HepG2 (cell line): ENCODE results near the gene NDUFB10. TPM values are rescaled to one million over a fixed set of nuclear protein-coding genes. Genes with fewer than 3 reads are reported as not detected.

Source experiments
- ARID2 ChIP-seq: sonication (generic); formaldehyde crosslinking; IDR thresholded peaks from 2 replicates; pipeline ENCODE4 v1.8.1; 2022; ENCODE audit warnings: mild to moderate bottlenecking, missing genetic modification reagents, borderline replicate concordance
- CC2D1A ChIP-seq: sonication (generic); formaldehyde crosslinking; IDR thresholded peaks from 2 replicates; pipeline ENCODE4 v1.8.1; 2023; ENCODE audit warnings: mild to moderate bottlenecking, missing genetic modification reagents
- CENPX ChIP-seq: sonication (generic); formaldehyde crosslinking; IDR thresholded peaks from 2 replicates; pipeline ENCODE4 v1.9.0; 2021; ENCODE audit warnings: mild to moderate bottlenecking, missing genetic modification reagents, moderate library complexity
- FIP1L1 ChIP-seq: fragments of 200-400 bp; formaldehyde crosslinking; IDR thresholded peaks from 2 replicates; pipeline ENCODE4 v1.6.1; 2018; ENCODE audit warnings: low read depth, mild to moderate bottlenecking, low read length, moderate library complexity, borderline replicate concordance; ENCODE audit not compliant: insufficient read depth
- GMEB1 ChIP-seq: sonication (generic); formaldehyde crosslinking; IDR thresholded peaks from 2 replicates; pipeline ENCODE4 v1.5.1; 2020; ENCODE audit warnings: missing genetic modification reagents, mild to moderate bottlenecking, borderline replicate concordance
- KLF9 ChIP-seq: IDR thresholded peaks from 2 replicates; pipeline ENCODE4 v1.6.1; 2016; ENCODE audit warnings: low read depth
- KMT2B ChIP-seq: IDR thresholded peaks from 2 replicates; pipeline ENCODE4 v1.6.1; 2016; ENCODE audit warnings: missing genetic modification reagents, missing compliant biosample characterization
- MXD1 ChIP-seq: sonication (generic); formaldehyde crosslinking; IDR thresholded peaks from 2 replicates; pipeline ENCODE4 v1.4.0; 2020; ENCODE audit warnings: mild to moderate bottlenecking, missing genetic modification reagents
- MYNN ChIP-seq: sonication (generic); formaldehyde crosslinking; IDR thresholded peaks from 2 replicates; pipeline ENCODE4 v1.4.0; 2020; ENCODE audit warnings: mild to moderate bottlenecking, low read depth, missing genetic modification reagents
- NCOA2 ChIP-seq: sonication (generic); formaldehyde crosslinking; IDR thresholded peaks from 2 replicates; pipeline ENCODE4 v1.8.0; 2022; ENCODE audit warnings: inconsistent platforms
- NR1H2 ChIP-seq: sonication (generic); formaldehyde crosslinking; IDR thresholded peaks from 2 replicates; pipeline ENCODE4 v1.8.1; 2022; ENCODE audit warnings: low read depth, missing genetic modification reagents, borderline replicate concordance
- PATZ1 ChIP-seq: sonication (generic); formaldehyde crosslinking; IDR thresholded peaks from 2 replicates; pipeline ENCODE4 v1.4.0; 2020; ENCODE audit warnings: missing genetic modification reagents
- ZFAT ChIP-seq: sonication (generic); formaldehyde crosslinking; conservative IDR thresholded peaks from 2 replicates; pipeline ENCODE4 v1.8.1; 2023; ENCODE audit warnings: missing genetic modification reagents, inconsistent platforms
- ZNF10 ChIP-seq: sonication (generic); formaldehyde crosslinking; IDR thresholded peaks from 2 replicates; pipeline ENCODE4 v1.4.0; 2020; ENCODE audit warnings: mild to moderate bottlenecking, low read depth, missing genetic modification reagents, borderline replicate concordance
- ZNF180 ChIP-seq: sonication (generic); formaldehyde crosslinking; IDR thresholded peaks from 2 replicates; pipeline ENCODE4 v1.4.0; 2020; ENCODE audit warnings: low read depth, missing genetic modification reagents, borderline replicate concordance
- ZNF292 ChIP-seq: sonication (generic); formaldehyde crosslinking; IDR thresholded peaks from 2 replicates; pipeline ENCODE4 v1.8.1; 2022; ENCODE audit warnings: mild to moderate bottlenecking, low read depth, missing genetic modification reagents, borderline replicate concordance
- ZNF569 ChIP-seq: sonication (generic); formaldehyde crosslinking; IDR thresholded peaks from 2 replicates; pipeline ENCODE4 v1.5.0; 2020; ENCODE audit warnings: mild to moderate bottlenecking, missing genetic modification reagents, moderate library complexity, borderline replicate concordance
- ZNF576 ChIP-seq: sonication (generic); formaldehyde crosslinking; IDR thresholded peaks from 2 replicates; pipeline ENCODE4 v1.4.0; 2020; ENCODE audit warnings: mild to moderate bottlenecking, missing genetic modification reagents
- ZNF674 ChIP-seq: sonication (generic); formaldehyde crosslinking; IDR thresholded peaks from 2 replicates; pipeline ENCODE4 v1.5.0; 2020; ENCODE audit warnings: low read depth, mild to moderate bottlenecking, missing genetic modification reagents
- ZNF7 ChIP-seq: IDR thresholded peaks from 2 replicates; pipeline ENCODE4 v1.6.1; 2016; ENCODE audit warnings: missing biosample characterization, missing genetic modification reagents
- ZNF75D ChIP-seq: sonication (generic); formaldehyde crosslinking; IDR thresholded peaks from 2 replicates; pipeline ENCODE4 v1.8.1; 2023; ENCODE audit warnings: missing genetic modification reagents, mild to moderate bottlenecking, borderline replicate concordance
- polyA plus RNA-seq, 8 experiments: library from polyadenylated mRNA; depleted of rRNA in 3 of 8; stranded (reverse) in 7 of 8; unstranded in 1 of 8; fragments of >200 nt; fragmentation: Illumina TruSeq in 4 of 8; extraction: Trizol in 4 of 8; gene quantifications; 2 replicates each; pipeline versions ENCODE4 v1.2.1 to v1.2.3, GENCODE V29; 2011 to 2016; ENCODE audit warnings: low read depth in 4 of 8, missing spikeins in 1 of 8, mixed read lengths in 1 of 8; ENCODE audit not compliant: insufficient read depth in 1 of 8
- total RNA-seq, 5 experiments: library from RNA; depleted of rRNA; stranded (reverse); fragments of >200 nt; fragmentation: Illumina TruSeq; extraction: Trizol; gene quantifications; 2 replicates each; pipeline ENCODE4 v1.2.3, GENCODE V29; 2016; ENCODE audit warnings: low read depth in 1 of 5
- TF ChIP-seq, protein P1 (sequence below): sonication (generic); formaldehyde crosslinking; IDR thresholded peaks from 2 replicates; pipeline ENCODE4 v1.5.1; 2020; ENCODE audit warnings: mild to moderate bottlenecking, missing genetic modification reagents, borderline replicate concordance
- TF ChIP-seq, protein P2 (sequence below): IDR thresholded peaks from 2 replicates; pipeline ENCODE4 v1.6.1; 2012; ENCODE audit warnings: inconsistent platforms

Gene NDUFB10
- total and polyA plus RNA-seq, 2 of the 13 experiments (the other 11 are each of a cell fraction or from before 2014, with no cell fraction given) = 68.6 to 157 TPM

GRCh38 chr16:1959269-1960039 is at the start of gene NDUFB10 (continued):
- TF ChIP-seq, protein P1, sequence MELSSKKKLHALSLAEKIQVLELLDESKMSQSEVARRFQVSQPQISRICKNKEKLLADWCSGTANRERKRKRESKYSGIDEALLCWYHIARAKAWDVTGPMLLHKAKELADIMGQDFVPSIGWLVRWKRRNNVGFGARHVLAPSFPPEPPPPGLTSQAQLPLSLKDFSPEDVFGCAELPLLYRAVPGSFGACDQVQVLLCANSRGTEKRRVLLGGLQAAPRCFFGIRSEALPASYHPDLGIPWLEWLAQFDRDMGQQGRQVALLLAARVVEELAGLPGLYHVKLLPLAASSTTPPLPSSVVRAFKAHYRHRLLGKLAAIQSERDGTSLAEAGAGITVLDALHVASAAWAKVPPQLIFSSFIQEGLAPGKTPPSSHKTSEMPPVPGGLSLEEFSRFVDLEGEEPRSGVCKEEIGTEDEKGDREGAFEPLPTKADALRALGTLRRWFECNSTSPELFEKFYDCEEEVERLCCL (CRISPR knock-in tag) = 0 out of 2 replicates have a peak, but pooled peaks have one; percentile 31
- TF ChIP-seq FIP1L1 (no peak), MYNN (CRISPR knock-in tag) (no peak), ZNF576 (no peak), CC2D1A (CRISPR knock-in tag) (no peak), ZNF75D (CRISPR knock-in tag) (no peak), ZNF292 (CRISPR knock-in tag) (no peak), ZNF10 (CRISPR knock-in tag) (no peak), ZFAT (CRISPR knock-in tag) (no peak), MXD1 (CRISPR knock-in tag) (peak; percentile 64; the same call in 1 of the 2 replicates), CENPX (CRISPR knock-in tag) (no peak), PATZ1 (CRISPR knock-in tag) (no peak; the same call in 1 of the 2 replicates), ARID2 (CRISPR knock-in tag) (no peak), ZNF569 (CRISPR knock-in tag) (no peak), ZNF180 (CRISPR knock-in tag) (no peak), ZNF7 (CRISPR knock-in tag) (no peak), NR1H2 (0 out of 2 replicates have a peak, but pooled peaks have one; percentile 13), ZNF674 (CRISPR knock-in tag) (no peak), GMEB1 (peak; percentile 94), KMT2B (CRISPR knock-in tag) (peak; percentile 55; the same call in 1 of the 2 replicates), NCOA2 (CRISPR knock-in tag) (no peak), KLF9 (CRISPR knock-in tag) (no peak)
- TF ChIP-seq, protein P2, sequence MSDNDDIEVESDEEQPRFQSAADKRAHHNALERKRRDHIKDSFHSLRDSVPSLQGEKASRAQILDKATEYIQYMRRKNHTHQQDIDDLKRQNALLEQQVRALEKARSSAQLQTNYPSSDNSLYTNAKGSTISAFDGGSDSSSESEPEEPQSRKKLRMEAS = peak; percentile 74; the same call in 1 of the 2 replicates
